NT2/D1 (cell line): ENCODE measurements around the gene CDK19.

Source experiments
- SUZ12 ChIP-seq: IDR thresholded peaks from 2 replicates; pipeline ENCODE4 v1.6.1; 2011; ENCODE audit not compliant: insufficient read length, insufficient read depth; ENCODE audit errors: extremely low read depth
- ZNF274 ChIP-seq: IDR thresholded peaks from 2 replicates; pipeline ENCODE4 v1.6.1; 2011; ENCODE audit warnings: mild to moderate bottlenecking, low read depth, low read length

DNA sequence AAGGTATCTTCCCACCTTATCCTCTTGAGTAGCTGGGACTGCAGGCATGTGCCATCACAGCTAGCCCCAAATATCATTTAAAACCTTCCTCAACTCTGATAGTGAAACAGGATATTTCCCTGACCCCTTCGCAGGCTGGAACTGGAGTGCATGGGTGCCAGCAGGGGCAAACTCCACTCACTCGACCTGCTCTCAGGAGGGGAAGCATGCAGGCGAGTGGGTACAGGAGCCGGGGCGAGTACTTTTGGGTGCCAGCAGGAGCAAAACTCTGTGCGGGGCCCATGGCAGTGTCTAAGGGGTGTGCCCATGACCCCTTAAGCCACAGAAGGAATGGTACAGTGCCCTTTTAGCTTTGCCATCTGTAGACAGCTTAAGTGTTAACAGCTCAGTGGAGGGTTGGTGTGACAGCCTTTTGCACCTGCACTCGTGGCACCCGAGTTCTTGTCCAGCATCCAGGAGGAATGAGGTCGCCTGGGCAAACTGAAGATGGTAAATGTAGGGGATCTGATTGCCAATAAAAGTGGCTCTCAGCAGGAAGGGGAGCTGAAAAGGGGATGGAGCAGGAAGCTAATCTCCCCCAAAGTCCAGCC, 155.1 kb downstream of the CDK19 start:
- TF ChIP-seq SUZ12 (no peak), ZNF274 (no peak)
